Measurements from ENCODE around the gene CENPU. TPM values are rescaled to one million over a fixed set of nuclear protein-coding genes. Genes with fewer than 3 reads are reported as not detected.

The CENPU gene
- total RNA-seq, 1 experiment from 2014 or later, result 124 TPM

GRCh38 chr4:184762100-184762499 lies 28.2 kb upstream of the CENPU start:
- Histone ChIP-seq H2BK120ac (ENCODE audit: low read depth, low read length, poor library complexity, severe bottlenecking) (no peak overlapping the region), H3K4me2 (ENCODE audit: insufficient read depth, insufficient read length, low read length) (no peak overlapping the region), H2BK20ac (ENCODE audit: low read depth, low read length, poor library complexity, severe bottlenecking) (no peak overlapping the region), H3K27ac (ENCODE audit: insufficient read length, low read depth, low read length) (no peak overlapping the region), H4K20me1 (ENCODE audit: control insufficient read depth, insufficient read depth, insufficient read length) (no peaks in the 10 kb centered on the region), H2AFZ (ENCODE audit: low read length) (no peak overlapping the region), H4K91ac (ENCODE audit: insufficient read length, low read depth, low read length) (no peak overlapping the region), H3K9me3 (ENCODE audit: control insufficient read depth, low read depth, low read length) (no peaks in the 10 kb centered on the region), H3K56ac (ENCODE audit: insufficient read length, low read depth, low read length) (no peak overlapping the region), H3K79me1 (ENCODE audit: insufficient read depth, low read depth, low read length, poor library complexity, severe bottlenecking) (no peaks in the 10 kb centered on the region), H2AK5ac (ENCODE audit: insufficient read length, low read length) (no peak overlapping the region), H3K79me2 (ENCODE audit: insufficient read depth, low read length) (no peaks in the 10 kb centered on the region), H3K14ac (ENCODE audit: insufficient read depth, low read length) (no peak overlapping the region), H3K18ac (ENCODE audit: insufficient read length, low read depth, low read length) (no peak overlapping the region), H3K23me2 (ENCODE audit: insufficient read length, low read depth, low read length, poor library complexity, severe bottlenecking) (no peaks in the 10 kb centered on the region), H2BK15ac (ENCODE audit: low read depth, low read length) (no peak overlapping the region), H2BK12ac (ENCODE audit: insufficient read length, low read depth, low read length) (no peak overlapping the region), H4K5ac (ENCODE audit: insufficient read length, low read depth, low read length) (no peak overlapping the region), H3K27me3 (ENCODE audit: insufficient read depth, low read length) (no peaks in the 10 kb centered on the region), H3K4me1 (ENCODE audit: insufficient read depth, low read length) (no peaks in the 10 kb centered on the region), H3T11ph (ENCODE audit: low read length) (no peak overlapping the region), H4K8ac (replicated peaks; ENCODE audit: insufficient read length, low read depth, low read length) (no peak overlapping the region), H3K9ac (ENCODE audit: extremely low read depth, insufficient read length, low read length) (no peak overlapping the region), H3K4ac (ENCODE audit: low read depth, low read length) (no peak overlapping the region), H3K23ac (ENCODE audit: insufficient read length, low read depth, low read length) (no peak overlapping the region), H2BK5ac (ENCODE audit: insufficient read length, low read length) (no peak overlapping the region)
- Mint-ChIP-seq H3K36me3 (ENCODE audit: insufficient read depth in 1 of 3, low read depth in 3 of 3) (no peaks in the 10 kb centered on the region), H3K27me3 (ENCODE audit: low read depth) (no peaks in the 10 kb centered on the region), H3K4me3 (no peak overlapping the region), H3K4me1 (no peaks in the 10 kb centered on the region), H3K9me3 (no peaks in the 10 kb centered on the region), H3K27ac (no peak overlapping the region)
- no peak for DNase-seq
- TF ChIP-seq CTCF (conservative IDR thresholded peaks at IDR 0.05), result no peak
- WGBS (ENCODE audit: extremely low coverage, insufficient read length, low lambda C conversion rate), result no CpG with 5 or more reads among the region's 5 CpGs

All from H9 (cell line).